Fibroblast of skin of left biceps (primary cell): Measurements from ENCODE around the gene C10orf95.
"Not testable (repeated sequence)": the region's sequence is repeated elsewhere in the genome, so short reads cannot be mapped to it uniquely, and the experiment has no call there.

ENCODE experiments used
- DNase-seq, 2 experiments: peaks; one replicate each; pipeline ENCODE4 v3.0.0-alpha.2; 2013; ENCODE audit warnings: low read depth in 2 of 2

Gene C10orf95

GRCh38 chr10:102451105-102451969, at the start of gene C10orf95:
Gene C10orf95, minus strand, starts transcription at chr10:102451543. Its CDS starts 450 bp downstream, at chr10:102451093.
- no peak for DNase-seq

GRCh38 chr10:102500686-102501085, 49.3 kb upstream of the C10orf95 start:
- not testable (repeated sequence) for DNase-seq

GRCh38 chr10:102499356-102499755, 48.0 kb upstream of the C10orf95 start:
- DNase-seq = no peak

GRCh38 chr10:102497545-102497944, 46.2 kb upstream of the C10orf95 start:
- no peak for DNase-seq

GRCh38 chr10:102493771-102494170, 42.4 kb upstream of the C10orf95 start:
- no peak for DNase-seq

GRCh38 chr10:102492983-102493382, 41.6 kb upstream of the C10orf95 start:
- no peak for DNase-seq

- no peak for DNase-seq
Measured at GRCh38 chr10:102492344-102492939, 41.1 kb upstream of the C10orf95 start.

- DNase-seq = no peak
Measured at GRCh38 chr10:102491136-102491535, 39.8 kb upstream of the C10orf95 start.

GRCh38 chr10:102485093-102485784, 33.9 kb upstream of the C10orf95 start:
- no peak for DNase-seq

- no peak for DNase-seq
Measured at GRCh38 chr10:102484021-102484420, 32.7 kb upstream of the C10orf95 start.

- DNase-seq = no peak
Measured at GRCh38 chr10:102480396-102480795, 29.1 kb upstream of the C10orf95 start.

GRCh38 chr10:102479651-102480050, 28.3 kb upstream of the C10orf95 start:
- DNase-seq = no peak

GRCh38 chr10:102476466-102477141, 25.3 kb upstream of the C10orf95 start:
- DNase-seq = no peak

- no peak for DNase-seq
Measured at GRCh38 chr10:102475451-102476040, 24.2 kb upstream of the C10orf95 start.

GRCh38 chr10:102473445-102474331, 22.3 kb upstream of the C10orf95 start:
- no peak for DNase-seq

GRCh38 chr10:102470579-102471546, 19.5 kb upstream of the C10orf95 start:
- DNase-seq = no peak

GRCh38 chr10:102468683-102469082, 17.3 kb upstream of the C10orf95 start:
- DNase-seq = no peak

- DNase-seq = no peak
Measured at GRCh38 chr10:102467971-102468438, 16.7 kb upstream of the C10orf95 start.

- DNase-seq = no peak
Measured at GRCh38 chr10:102467318-102467717, 16.0 kb upstream of the C10orf95 start.
